ENCODE data around the gene PNMA6E.

PNMA6E gene

GRCh38 chrX:153347530-153347929 lies 53.6 kb downstream of the PNMA6E start:
- no peak for DNase-seq
